Esophagus squamous epithelium (tissue), 4 donors: ENCODE data around the gene RAB30.

ENCODE experiments used
- POLR2A ChIP-seq, 4 donors: fragments of 450-650 bp; IDR thresholded peaks; one replicate each; pipeline ENCODE4 v1.6.1; 2017; ENCODE audit warnings: antibody characterized with exemption in 4 of 4, mild to moderate bottlenecking in 4 of 4, moderate library complexity in 3 of 4
- TF ChIP-seq, protein P1 (sequence below), 6 experiments: fragments of 450-650 bp in 4 of 6; fragments of 200-600 bp in 2 of 6; sonication (generic) in 2 of 6; IDR thresholded peaks; one replicate each; pipeline ENCODE4 v1.5.1; 2016 to 2019; ENCODE audit warnings: antibody characterized with exemption in 6 of 6, mild to moderate bottlenecking in 4 of 6, moderate library complexity in 4 of 6

DNA sequence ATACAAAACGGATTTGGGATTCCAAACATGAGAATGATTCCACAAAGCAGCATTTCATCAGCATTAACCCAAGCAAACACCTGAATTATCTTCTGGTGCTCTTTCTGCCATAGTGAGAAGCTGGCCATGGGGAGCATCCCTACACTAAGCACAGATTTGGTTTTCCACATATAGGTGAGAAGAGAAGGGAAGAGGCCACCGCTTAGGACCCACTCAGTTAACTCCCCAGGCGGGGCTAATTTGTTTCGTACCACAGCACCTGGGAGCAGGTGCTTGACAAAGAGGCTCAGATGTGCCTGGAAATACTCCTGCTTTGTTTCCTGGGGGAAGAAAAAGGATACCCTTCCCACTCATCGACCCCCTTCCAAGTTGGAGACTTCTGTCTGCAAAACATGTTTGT lies 64.2 kb downstream of the RAB30 start:
- TF ChIP-seq, protein P1, sequence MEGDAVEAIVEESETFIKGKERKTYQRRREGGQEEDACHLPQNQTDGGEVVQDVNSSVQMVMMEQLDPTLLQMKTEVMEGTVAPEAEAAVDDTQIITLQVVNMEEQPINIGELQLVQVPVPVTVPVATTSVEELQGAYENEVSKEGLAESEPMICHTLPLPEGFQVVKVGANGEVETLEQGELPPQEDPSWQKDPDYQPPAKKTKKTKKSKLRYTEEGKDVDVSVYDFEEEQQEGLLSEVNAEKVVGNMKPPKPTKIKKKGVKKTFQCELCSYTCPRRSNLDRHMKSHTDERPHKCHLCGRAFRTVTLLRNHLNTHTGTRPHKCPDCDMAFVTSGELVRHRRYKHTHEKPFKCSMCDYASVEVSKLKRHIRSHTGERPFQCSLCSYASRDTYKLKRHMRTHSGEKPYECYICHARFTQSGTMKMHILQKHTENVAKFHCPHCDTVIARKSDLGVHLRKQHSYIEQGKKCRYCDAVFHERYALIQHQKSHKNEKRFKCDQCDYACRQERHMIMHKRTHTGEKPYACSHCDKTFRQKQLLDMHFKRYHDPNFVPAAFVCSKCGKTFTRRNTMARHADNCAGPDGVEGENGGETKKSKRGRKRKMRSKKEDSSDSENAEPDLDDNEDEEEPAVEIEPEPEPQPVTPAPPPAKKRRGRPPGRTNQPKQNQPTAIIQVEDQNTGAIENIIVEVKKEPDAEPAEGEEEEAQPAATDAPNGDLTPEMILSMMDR (IDR thresholded peaks at IDR 0.05), result no peak
- TF ChIP-seq POLR2A (IDR thresholded peaks at IDR 0.05), result no peak
